K562 (cell line): ENCODE results near the gene KLF17. TPM values are rescaled to one million over a fixed set of nuclear protein-coding genes. Genes with fewer than 3 reads are reported as not detected.

Source experiments
- ATAC-seq: fragments of 200-7000 bp; cut with Tn5 transposase; 3 replicates; pipeline ENCODE4 v1.9.1; 2020; ENCODE audit warnings: moderate library complexity
- BruUV-seq: library from RNA; stranded (reverse); fragments of 400-500 nt; replicated peaks from 2 replicates; lab custom pipeline; 2021; lab: Mats Ljungman, UMichigan
- CTCF ChIA-PET: fragments of 300-600 bp; formaldehyde crosslinking; extraction: SDS; loops from one replicate; lab custom pipeline; 2021; ENCODE audit warnings: low intra/inter-chr PET ratio; lab: Yijun Ruan, JAX
- POLR2A ChIA-PET: fragments of 300-600, 350-650 bp; sonication (Branson Sonifier 250); formaldehyde crosslinking; extraction: SDS; loops from one replicate; lab custom pipeline; 2021; ENCODE audit warnings: antibody characterized with exemption, inconsistent platforms; lab: Yijun Ruan, JAX
- DNase-seq, 4 experiments: peaks; one replicate each; pipeline versions ENCODE4 v3.0.0 to v3.0.0-alpha.2; 2011 to 2018; ENCODE audit warnings: low spot score in 3 of 4, mixed read lengths in 3 of 4; ENCODE audit errors: extremely low read depth in 1 of 4
- FAIRE-seq: peaks from 2 replicates; lab custom pipeline; 2011; peaks lifted over from hg19 to GRCh38; lab: Jason Lieb, UNC
- H2AFZ ChIP-seq: 2 replicates; pipeline ENCODE4 v1.6.0; 2011; ENCODE audit warnings: low read depth, low read length, control low read depth, inconsistent platforms
- H3K27ac ChIP-seq: fragments of 200-600 bp; 3 replicates; pipeline ENCODE4 v1.8.0; 2011; ENCODE audit warnings: low read depth, mild to moderate bottlenecking, control low read depth, inconsistent platforms, low read length, moderate library complexity, mixed read lengths; ENCODE audit errors: extremely low read depth
- H3K27me3 ChIP-seq, 2 experiments: fragments of 300-600 bp in 1 of 2; 2 replicates in 1 of 2; 3 replicates in 1 of 2; pipeline versions ENCODE4 v1.6.0 to v1.8.0; 2011; ENCODE audit warnings: inconsistent platforms in 2 of 2, low read length in 2 of 2, mild to moderate bottlenecking in 1 of 2, mixed read lengths in 1 of 2, moderate library complexity in 1 of 2; ENCODE audit not compliant: control insufficient read depth in 2 of 2, insufficient read depth in 2 of 2
- H3K36me3 ChIP-seq: fragments of 300-600 bp; 3 replicates; pipeline ENCODE4 v1.8.0; 2011; ENCODE audit warnings: mild to moderate bottlenecking, low read length, inconsistent platforms; ENCODE audit not compliant: control insufficient read depth, insufficient read depth
- H3K4me1 ChIP-seq, 2 experiments: fragments of 200-600 bp in 1 of 2; replicated peaks in 1 of 2; 2 replicates in 1 of 2; 3 replicates in 1 of 2; pipeline versions ENCODE4 v1.5.1 to v1.8.0; 2011; ENCODE audit warnings: inconsistent platforms in 2 of 2, low read length in 2 of 2, mild to moderate bottlenecking in 1 of 2, mixed read lengths in 1 of 2, moderate library complexity in 1 of 2; ENCODE audit not compliant: control insufficient read depth in 2 of 2, insufficient read depth in 2 of 2
- H3K4me2 ChIP-seq: 2 replicates; pipeline ENCODE4 v1.6.1; 2011; ENCODE audit warnings: low read length, control low read depth, inconsistent platforms, mixed read lengths; ENCODE audit not compliant: insufficient read depth
- H3K4me3 ChIP-seq: fragments of 200-600 bp; sonication (generic), shearing (Covaris generic); 2 replicates; pipeline ENCODE4 v1.5.1; 2016; ENCODE audit warnings: control low read depth, inconsistent platforms
- H3K79me2 ChIP-seq: fragments of 200-600 bp; 3 replicates; pipeline ENCODE4 v1.8.0; 2011; ENCODE audit warnings: low read length, inconsistent platforms; ENCODE audit not compliant: control insufficient read depth, insufficient read depth
- H3K9ac ChIP-seq, 2 experiments: 2 replicates each; pipeline versions ENCODE4 v1.6.0 to v1.6.1; 2011; ENCODE audit warnings: low read depth in 2 of 2, low read length in 2 of 2, control low read depth in 1 of 2, inconsistent platforms in 1 of 2, mild to moderate bottlenecking in 1 of 2, mixed read lengths in 1 of 2; ENCODE audit not compliant: insufficient read depth in 1 of 2
- H3K9me1 ChIP-seq: one replicate; pipeline ENCODE4 v1.6.0; 2011; ENCODE audit warnings: inconsistent platforms, mild to moderate bottlenecking, low read length, moderate library complexity; ENCODE audit not compliant: control insufficient read depth, insufficient read depth
- H3K9me3 ChIP-seq: replicated peaks from 2 replicates; pipeline ENCODE4 v1.5.1; 2011; ENCODE audit warnings: low read depth, low read length, inconsistent platforms; ENCODE audit not compliant: control insufficient read depth, insufficient read depth
- H4K20me1 ChIP-seq: replicated peaks from 2 replicates; pipeline ENCODE4 v1.6.1; 2011; ENCODE audit warnings: low read length, inconsistent platforms, mixed read lengths; ENCODE audit not compliant: control insufficient read depth, insufficient read depth
- BDP1 ChIP-seq: IDR thresholded peaks from 3 replicates; pipeline ENCODE4 v1.6.1; 2011; ENCODE audit not compliant: insufficient read length, insufficient read depth
- CTBP1 ChIP-seq: fragments of 450-650 bp; IDR thresholded peaks from 2 replicates; pipeline ENCODE4 v1.6.1; 2016; ENCODE audit warnings: borderline replicate concordance
- FOXJ2 ChIP-seq: fragments of 200-800 bp; sonication (Bioruptor generic); IDR thresholded peaks from 2 replicates; pipeline ENCODE4 v1.6.1; 2016; ENCODE audit warnings: missing genetic modification characterization, missing compliant biosample characterization
- FOXK1 ChIP-seq: sonication (generic); formaldehyde crosslinking; IDR thresholded peaks from 2 replicates; pipeline ENCODE4 v1.8.0; 2022; ENCODE audit warnings: missing genetic modification reagents, mild to moderate bottlenecking, borderline replicate concordance
- KAT7 ChIP-seq: sonication (generic); formaldehyde crosslinking; IDR thresholded peaks from 2 replicates; pipeline ENCODE4 v1.8.0; 2022; ENCODE audit warnings: missing genetic modification reagents, mild to moderate bottlenecking, borderline replicate concordance
- SIX5 ChIP-seq, 2 experiments: IDR thresholded peaks; 2 replicates each; pipeline ENCODE4 v1.6.1; 2011; ENCODE audit warnings: low read length in 2 of 2, borderline replicate concordance in 1 of 2, low read depth in 1 of 2, mild to moderate bottlenecking in 1 of 2, moderate library complexity in 1 of 2; ENCODE audit not compliant: insufficient read depth in 1 of 2
- TRIM24 ChIP-seq, 2 experiments: fragments of 450-650 bp; IDR thresholded peaks; 2 replicates each; pipeline ENCODE4 v1.6.1; 2016
- WGBS: fragments of 100-300 bp; shearing (Covaris generic); methylation state at CpG from one replicate; pipeline ENCODE4 v1.1.6; 2016; ENCODE audit warnings: low coverage, mixed read lengths; ENCODE audit not compliant: insufficient coverage; ENCODE audit errors: missing lambda C conversion rate; 5-methylcytosine and 5-hydroxymethylcytosine counted together
- in situ Hi-C: fragments of 300-500 bp; cut with MboI; formaldehyde crosslinking; loops from 4 replicates; pipeline ENCODE4 v1.15.0; 2018; ENCODE audit warnings: inconsistent platforms, mixed read lengths
- intact Hi-C: fragments of 100-400 bp; cut with micrococcal nuclease; formaldehyde crosslinking; loops from 2 replicates; pipeline ENCODE4 v1.14.2; 2022
- polyA plus RNA-seq, 8 experiments: library from polyadenylated mRNA; depleted of rRNA in 4 of 8; stranded (reverse) in 5 of 8; unstranded in 3 of 8; fragments of >200 nt; fragmentation: Nextera tagmentation in 2 of 8; fragmentation: Illumina TruSeq in 1 of 8; extraction: Ambion mirVana in 2 of 8; extraction: Trizol in 1 of 8; gene quantifications; 2 replicates each; pipeline versions ENCODE4 v1.2.1 to v1.2.3, GENCODE V29; 2011 to 2014; ENCODE audit warnings: inconsistent platforms in 1 of 8, missing spikeins in 1 of 8
- total RNA-seq, 7 experiments: library from RNA; depleted of rRNA in 6 of 7; stranded (reverse); fragments of >200 nt in 6 of 7; fragmentation: Illumina TruSeq in 2 of 7; extraction: Trizol in 2 of 7; gene quantifications; 2 replicates each; pipeline versions ENCODE4 v1.2.1 to v1.2.3, GENCODE V29; 2011 to 2021; ENCODE audit warnings: low replicate concordance in 1 of 7

Gene KLF17
- total and polyA plus RNA-seq, 9 of the 15 experiments (the other 6 are each of a cell fraction or from before 2014, with no cell fraction given) = 0.01 to 0.24 (median 0.13) TPM; not detected in 6

DNA sequence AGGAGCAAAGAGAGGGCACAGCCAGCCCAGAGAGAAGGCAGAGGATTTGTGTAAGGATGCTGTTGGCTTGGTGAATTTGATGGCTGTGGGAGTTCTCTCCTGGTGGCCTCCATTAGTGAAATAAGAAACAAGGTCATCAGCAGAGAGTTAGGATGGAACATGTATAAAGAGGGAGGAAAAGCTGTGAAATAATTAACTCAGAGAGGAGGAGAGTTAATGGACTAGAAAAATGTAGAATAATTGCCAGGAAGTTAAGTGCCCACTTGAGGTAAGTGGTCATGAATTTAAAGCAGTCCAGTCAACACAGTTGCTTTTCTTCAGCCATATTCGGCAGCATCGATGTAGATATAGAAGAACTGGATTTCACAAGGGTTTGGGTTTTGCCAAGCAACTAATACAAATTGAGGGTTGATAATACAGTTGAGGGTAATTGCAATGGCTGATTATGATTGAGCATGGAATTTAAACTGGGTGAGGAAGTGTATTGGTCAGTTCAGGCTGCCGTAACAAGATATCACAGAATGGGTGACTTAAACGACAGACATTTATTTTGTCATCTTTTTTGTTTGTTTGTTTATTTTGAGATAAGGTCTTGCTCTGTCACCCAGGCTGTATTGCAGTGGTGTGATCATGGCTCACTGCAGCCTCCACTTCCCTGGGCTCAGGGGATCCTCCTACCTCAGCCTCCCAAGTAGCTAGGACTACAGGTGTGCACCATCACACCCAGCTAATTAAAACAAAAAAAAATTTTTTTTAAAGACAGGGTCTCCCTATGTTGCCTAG is 31.7 kb upstream of the KLF17 start:
- Histone ChIP-seq H3K79me2 (no peaks in the 10 kb centered on the region), H3K27ac (no peak overlapping the region), H3K4me2 (no peak overlapping the region), H3K4me1 (peaks cover 3 to 4% of the 10 kb centered on the region in 2 experiments; a peak in 3 of 5 replicates), H3K9ac (no peak overlapping the region), H3K9me1 (no peaks in the 10 kb centered on the region), H3K27me3 (peaks cover 0 to 3% of the 10 kb centered on the region in 2 experiments; a peak in 3 of 5 replicates), H3K4me3 (no peak overlapping the region), H4K20me1 (no peaks in the 10 kb centered on the region), H3K36me3 (no peaks in the 10 kb centered on the region), H2AFZ (no peak overlapping the region), H3K9me3 (no peaks in the 10 kb centered on the region)
- in situ Hi-C loops (no loop called here), intact Hi-C loops (no loop called here)
- ChIA-PET POLR2A (interaction anchor here (1.3 kb wide), 1 partner anchor 9 kb away, joined by 5 read pairs; no protein-coding TSS in a partner anchor), CTCF (no interaction called here)
- FAIRE-seq (no peak), ATAC-seq (no peak), DNase-seq (no peak)
- BruUV-seq = no TSS peak
- WGBS = 50% methylated on average over 4 of the region's 4 CpGs
- TF ChIP-seq TRIM24 (IDR thresholded peaks at IDR 0.05) (peak; percentile 28 to 76; a peak in 1 of 4 replicates), FOXJ2 (tag) (peak; percentile 68; the same call in 1 of the 2 replicates), KAT7 (no peak), FOXK1 (no peak), BDP1 (no peak), SIX5 (IDR thresholded peaks at IDR 0.05; ENCODE audit: borderline replicate concordance in 1 of 2, insufficient read depth in 1 of 2, low read depth in 1 of 2, low read length in 2 of 2) (no peak), CTBP1 (no peak)
